Hippocampal formation (tissue), 2 donors: ENCODE results near the gene AMZ1.

Experiments
- DNase-seq, 2 donors: peaks; one replicate each; lab custom pipeline; 2025; lab: John Stamatoyannopoulos, UW

The AMZ1 gene

GRCh38 chr7:2651847-2652735 is 35.9 kb upstream of the AMZ1 start:
- DNase-seq = no peak

GRCh38 chr7:2652736-2653060 is 35.3 kb upstream of the AMZ1 start:
- DNase-seq = no peak

- no peak for DNase-seq
Observed at GRCh38 chr7:2654059-2654458, 33.9 kb upstream of the AMZ1 start.

- DNase-seq = no peak
Observed at GRCh38 chr7:2655870-2656614, 32.0 kb upstream of the AMZ1 start.

- no peak for DNase-seq
Observed at GRCh38 chr7:2657208-2657607, 30.8 kb upstream of the AMZ1 start.

- no peak for DNase-seq
Observed at GRCh38 chr7:2657920-2658671, 29.9 kb upstream of the AMZ1 start.

GRCh38 chr7:2658941-2659340 is 29.1 kb upstream of the AMZ1 start:
- DNase-seq = no peak

GRCh38 chr7:2659556-2660358 is 28.2 kb upstream of the AMZ1 start:
- no peak for DNase-seq

- DNase-seq = no peak
Observed at GRCh38 chr7:2660359-2661095, 27.5 kb upstream of the AMZ1 start.

GRCh38 chr7:2661096-2661449 is 26.9 kb upstream of the AMZ1 start:
- no peak for DNase-seq

GRCh38 chr7:2661602-2662272 is 26.3 kb upstream of the AMZ1 start:
- DNase-seq = no peak

- no peak for DNase-seq
Observed at GRCh38 chr7:2662273-2663120, 25.5 kb upstream of the AMZ1 start.

- DNase-seq = no peak
Observed at GRCh38 chr7:2663121-2663886, 24.7 kb upstream of the AMZ1 start.

GRCh38 chr7:2663960-2664359 is 24.0 kb upstream of the AMZ1 start:
- no peak for DNase-seq

- DNase-seq = no peak
Observed at GRCh38 chr7:2665359-2665791, 22.6 kb upstream of the AMZ1 start.

- DNase-seq = no peak
Observed at GRCh38 chr7:2666155-2666554, 21.8 kb upstream of the AMZ1 start.

- no peak for DNase-seq
Observed at GRCh38 chr7:2666588-2667250, 21.3 kb upstream of the AMZ1 start.

GRCh38 chr7:2667843-2668242 is 20.2 kb upstream of the AMZ1 start:
- no peak for DNase-seq
